MM.1S (cell line): Measurements from ENCODE around the gene CCDC9.
"Not testable (repeated sequence)": the region's sequence is repeated elsewhere in the genome, so short reads cannot be mapped to it uniquely, and the experiment has no call there.

ENCODE experiments used
- DNase-seq: peaks from one replicate; pipeline ENCODE4 v3.0.0-alpha.2; 2015
- H2AFZ ChIP-seq: fragments of 300-600 bp; sonication (generic); 2 replicates; pipeline ENCODE4 v1.6.0; 2016; ENCODE audit warnings: antibody characterized with exemption, low read length
- H3F3A ChIP-seq: fragments of 300-600 bp; sonication (generic); 2 replicates; pipeline ENCODE4 v1.6.1; 2016; ENCODE audit warnings: mild to moderate bottlenecking, antibody characterized with exemption, low read length, moderate library complexity, mixed read lengths; ENCODE audit not compliant: insufficient read depth
- H3K27ac ChIP-seq: fragments of 300-600 bp; sonication (generic); 2 replicates; pipeline ENCODE4 v1.5.1; 2016; ENCODE audit warnings: mild to moderate bottlenecking, low read length
- H3K27me3 ChIP-seq: fragments of 300-600 bp; sonication (generic); replicated peaks from 2 replicates; pipeline ENCODE4 v1.6.0; 2016; ENCODE audit warnings: low read length; ENCODE audit not compliant: insufficient read depth
- H3K36me3 ChIP-seq: fragments of 300-600 bp; sonication (generic); replicated peaks from 2 replicates; pipeline ENCODE4 v1.6.1; 2016; ENCODE audit warnings: mild to moderate bottlenecking, low read length, mixed read lengths; ENCODE audit not compliant: insufficient read depth
- H3K4me1 ChIP-seq: fragments of 300-600 bp; sonication (generic); 2 replicates; pipeline ENCODE4 v1.6.1; 2016; ENCODE audit warnings: low read length, mixed read lengths
- H3K4me2 ChIP-seq: fragments of 300-600 bp; sonication (generic); 2 replicates; pipeline ENCODE4 v1.6.0; 2016; ENCODE audit warnings: low read depth, low read length
- H3K4me3 ChIP-seq: fragments of 300-600 bp; sonication (generic); 2 replicates; pipeline ENCODE4 v1.5.1; 2016; ENCODE audit warnings: low read length, mixed read lengths
- H3K79me2 ChIP-seq: fragments of 300-600 bp; sonication (generic); 2 replicates; pipeline ENCODE4 v1.6.1; 2016; ENCODE audit warnings: mixed run types, low read length, mixed read lengths
- H3K9ac ChIP-seq: fragments of 300-600 bp; sonication (generic); 2 replicates; pipeline ENCODE4 v1.6.1; 2016; ENCODE audit warnings: low read length, mixed read lengths
- H3K9me2 ChIP-seq: fragments of 300-600 bp; sonication (generic); replicated peaks from 2 replicates; pipeline ENCODE4 v1.6.1; 2016; ENCODE audit warnings: mild to moderate bottlenecking, low read length, mixed read lengths; ENCODE audit not compliant: insufficient read depth
- H3K9me3 ChIP-seq: fragments of 300-600 bp; sonication (generic); replicated peaks from 2 replicates; pipeline ENCODE4 v1.6.1; 2016; ENCODE audit warnings: mild to moderate bottlenecking, low read length, mixed read lengths; ENCODE audit not compliant: insufficient read depth
- H4K20me1 ChIP-seq: fragments of 300-600 bp; sonication (generic); 2 replicates; pipeline ENCODE4 v1.6.1; 2016; ENCODE audit warnings: mild to moderate bottlenecking, low read length, moderate library complexity, mixed read lengths; ENCODE audit not compliant: insufficient read depth
- EZH2 ChIP-seq: fragments of 300-600 bp; sonication (generic); optimal IDR thresholded peaks from 2 replicates; pipeline ENCODE3; 2017; ENCODE audit warnings: low read depth, mild to moderate bottlenecking, antibody characterized with exemption, low read length, mixed read lengths
- EZH2phosphoT487 ChIP-seq: fragments of 300-600 bp; sonication (generic); IDR thresholded peaks from 2 replicates; pipeline ENCODE4 v1.6.1; 2018; ENCODE audit warnings: antibody characterized with exemption, low read length
- TF ChIP-seq, protein P1 (sequence below): fragments of 300-600 bp; sonication (generic); IDR thresholded peaks from 2 replicates; pipeline ENCODE4 v1.5.1; 2016; ENCODE audit warnings: antibody characterized with exemption, low read length, mixed read lengths

Gene CCDC9

DNA sequence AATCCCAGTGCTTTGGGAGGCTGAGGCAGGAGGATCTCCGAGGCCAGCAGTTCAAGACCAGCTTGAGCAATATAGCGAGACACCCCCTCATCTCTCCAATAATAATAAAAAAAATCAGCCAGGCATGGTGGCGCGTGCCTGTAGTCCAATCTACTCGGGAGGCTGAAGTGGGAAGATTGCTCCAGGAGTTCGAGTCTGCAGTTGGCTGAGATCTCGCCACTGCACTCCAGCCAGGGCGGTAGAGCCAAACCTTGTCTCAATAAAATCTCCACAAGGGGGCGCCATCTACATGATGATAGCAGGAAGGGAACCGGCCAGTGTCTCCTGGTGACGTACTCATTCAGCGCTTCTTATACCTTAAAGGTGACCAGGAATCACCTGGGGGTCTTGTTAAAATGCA, 39.7 kb downstream of the CCDC9 start:
- Histone ChIP-seq H3K4me2 (no peak overlapping the region), H3K4me3 (no peak overlapping the region), H2AFZ (no peak overlapping the region)

GRCh38 chr19:47300867-47301266, 44.5 kb downstream of the CCDC9 start:
- not testable (repeated sequence) for H3K4me2 ChIP-seq

More for the DNA sequence above, 39.7 kb downstream of the CCDC9 start:
- no peaks in the 10 kb centered on the region for H4K20me1 ChIP-seq
- no peaks in the 10 kb centered on the region for H3K9me2 ChIP-seq
- no peak for TF ChIP-seq EZH2phosphoT487
- TF ChIP-seq, protein P1, sequence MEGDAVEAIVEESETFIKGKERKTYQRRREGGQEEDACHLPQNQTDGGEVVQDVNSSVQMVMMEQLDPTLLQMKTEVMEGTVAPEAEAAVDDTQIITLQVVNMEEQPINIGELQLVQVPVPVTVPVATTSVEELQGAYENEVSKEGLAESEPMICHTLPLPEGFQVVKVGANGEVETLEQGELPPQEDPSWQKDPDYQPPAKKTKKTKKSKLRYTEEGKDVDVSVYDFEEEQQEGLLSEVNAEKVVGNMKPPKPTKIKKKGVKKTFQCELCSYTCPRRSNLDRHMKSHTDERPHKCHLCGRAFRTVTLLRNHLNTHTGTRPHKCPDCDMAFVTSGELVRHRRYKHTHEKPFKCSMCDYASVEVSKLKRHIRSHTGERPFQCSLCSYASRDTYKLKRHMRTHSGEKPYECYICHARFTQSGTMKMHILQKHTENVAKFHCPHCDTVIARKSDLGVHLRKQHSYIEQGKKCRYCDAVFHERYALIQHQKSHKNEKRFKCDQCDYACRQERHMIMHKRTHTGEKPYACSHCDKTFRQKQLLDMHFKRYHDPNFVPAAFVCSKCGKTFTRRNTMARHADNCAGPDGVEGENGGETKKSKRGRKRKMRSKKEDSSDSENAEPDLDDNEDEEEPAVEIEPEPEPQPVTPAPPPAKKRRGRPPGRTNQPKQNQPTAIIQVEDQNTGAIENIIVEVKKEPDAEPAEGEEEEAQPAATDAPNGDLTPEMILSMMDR: peak; percentile 78
- no peaks in the 10 kb centered on the region for H3F3A ChIP-seq
- H3K27me3 ChIP-seq: no peaks in the 10 kb centered on the region; the same call in 1 of the 2 replicates
- H3K79me2 ChIP-seq: no peaks in the 10 kb centered on the region
- no peaks in the 10 kb centered on the region for H3K36me3 ChIP-seq
- peak; percentile 83 for DNase-seq
- H3K9me3 ChIP-seq: no peaks in the 10 kb centered on the region
- H3K9ac ChIP-seq: no peak overlapping the region
- H3K27ac ChIP-seq: no peak overlapping the region
- no peaks in the 10 kb centered on the region for H3K4me1 ChIP-seq

DNA sequence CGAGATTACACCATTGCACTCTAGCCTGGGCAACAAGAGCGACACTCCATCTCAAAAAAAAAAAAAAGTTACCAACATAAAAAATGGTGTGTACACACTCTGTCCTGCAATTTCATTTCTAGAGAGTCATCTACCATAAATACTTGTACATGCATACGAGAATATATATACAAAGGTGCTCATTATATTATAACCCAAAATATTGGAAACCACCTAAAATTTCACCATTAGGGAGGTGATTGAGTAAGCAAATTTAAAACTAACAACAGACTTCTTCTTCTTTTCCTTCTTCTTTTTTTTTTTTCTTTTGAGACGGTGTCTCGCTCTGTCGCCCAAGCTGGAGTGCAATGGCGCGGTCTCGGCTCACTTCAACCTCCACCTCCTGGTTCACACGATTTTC, 45.9 kb downstream of the CCDC9 start:
- no peak overlapping the region for H2AFZ ChIP-seq
- H3K36me3 ChIP-seq: no peaks in the 10 kb centered on the region
- no peak overlapping the region for H3K9ac ChIP-seq
- TF ChIP-seq, protein P1: no peak
- no peak for TF ChIP-seq EZH2phosphoT487
- no peak for TF ChIP-seq EZH2
- H3K4me3 ChIP-seq: no peak overlapping the region
- H4K20me1 ChIP-seq: no peaks in the 10 kb centered on the region
- H3K4me2 ChIP-seq: no peak overlapping the region
- peaks cover 36% of the 10 kb centered on the region for H3K27me3 ChIP-seq
- H3K79me2 ChIP-seq: no peaks in the 10 kb centered on the region
- H3F3A ChIP-seq: no peaks in the 10 kb centered on the region
- H3K4me1 ChIP-seq: no peaks in the 10 kb centered on the region
- no peak overlapping the region for H3K27ac ChIP-seq
- H3K9me3 ChIP-seq: no peaks in the 10 kb centered on the region
- no peaks in the 10 kb centered on the region for H3K9me2 ChIP-seq
- no peak for DNase-seq

More at GRCh38 chr19:47300867-47301266, 44.5 kb downstream of the CCDC9 start:
- not testable (repeated sequence) for H4K20me1 ChIP-seq, H3K27ac ChIP-seq, H3K36me3 ChIP-seq, H3F3A ChIP-seq, H2AFZ ChIP-seq, DNase-seq, H3K9me3 ChIP-seq, H3K79me2 ChIP-seq, H3K9me2 ChIP-seq, H3K9ac ChIP-seq, H3K4me3 ChIP-seq, H3K4me1 ChIP-seq
- peaks cover 22% of the 10 kb centered on the region for H3K27me3 ChIP-seq

GRCh38 chr19:47303966-47304365, 47.6 kb downstream of the CCDC9 start:
- H2AFZ ChIP-seq: no peak overlapping the region
- no peaks in the 10 kb centered on the region for H3K4me1 ChIP-seq

More at GRCh38 chr19:47303966-47304365, 47.6 kb downstream of the CCDC9 start:
- H3K4me3 ChIP-seq: no peak overlapping the region
- DNase-seq: no peak
- no peak overlapping the region for H3K27ac ChIP-seq
- no peaks in the 10 kb centered on the region for H3K36me3 ChIP-seq
- H3K27me3 ChIP-seq: peaks cover 49% of the 10 kb centered on the region
- no peak overlapping the region for H3K9ac ChIP-seq
- no peaks in the 10 kb centered on the region for H3K9me2 ChIP-seq
- H3K9me3 ChIP-seq: no peaks in the 10 kb centered on the region
- H3K4me2 ChIP-seq: no peak overlapping the region
- no peaks in the 10 kb centered on the region for H3F3A ChIP-seq
- no peaks in the 10 kb centered on the region for H3K79me2 ChIP-seq
- no peaks in the 10 kb centered on the region for H4K20me1 ChIP-seq
- TF ChIP-seq EZH2phosphoT487 (no peak), EZH2 (no peak)
- TF ChIP-seq, protein P1: no peak
